Measurements from ENCODE around the gene OR2T11. TPM values are rescaled to one million over a fixed set of nuclear protein-coding genes. Genes with fewer than 3 reads are reported as not detected.

The OR2T11 gene
- total RNA-seq, 1 donor, result not detected

DNA sequence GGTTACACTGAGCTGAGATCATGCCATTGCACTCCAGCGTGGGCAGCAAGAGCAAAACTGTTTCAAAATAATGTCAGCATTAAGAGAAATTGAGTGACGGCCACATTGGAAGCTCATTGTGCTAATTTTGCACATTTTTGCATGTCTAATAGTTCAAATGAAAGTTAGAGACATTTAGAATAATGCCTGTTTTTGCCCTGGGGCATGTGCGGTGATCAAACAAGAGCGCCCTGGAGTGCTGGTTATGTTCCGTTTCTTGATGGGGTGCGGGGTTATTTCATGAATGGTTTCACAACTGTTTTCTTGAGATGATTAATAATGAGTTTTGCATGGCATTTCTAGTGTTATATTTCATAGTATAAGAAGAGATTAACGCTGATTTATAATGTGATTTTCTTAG, 13.1 kb downstream of the OR2T11 start:
- no peak for DNase-seq (ENCODE audit: low read depth)
- TF ChIP-seq, protein P1, sequence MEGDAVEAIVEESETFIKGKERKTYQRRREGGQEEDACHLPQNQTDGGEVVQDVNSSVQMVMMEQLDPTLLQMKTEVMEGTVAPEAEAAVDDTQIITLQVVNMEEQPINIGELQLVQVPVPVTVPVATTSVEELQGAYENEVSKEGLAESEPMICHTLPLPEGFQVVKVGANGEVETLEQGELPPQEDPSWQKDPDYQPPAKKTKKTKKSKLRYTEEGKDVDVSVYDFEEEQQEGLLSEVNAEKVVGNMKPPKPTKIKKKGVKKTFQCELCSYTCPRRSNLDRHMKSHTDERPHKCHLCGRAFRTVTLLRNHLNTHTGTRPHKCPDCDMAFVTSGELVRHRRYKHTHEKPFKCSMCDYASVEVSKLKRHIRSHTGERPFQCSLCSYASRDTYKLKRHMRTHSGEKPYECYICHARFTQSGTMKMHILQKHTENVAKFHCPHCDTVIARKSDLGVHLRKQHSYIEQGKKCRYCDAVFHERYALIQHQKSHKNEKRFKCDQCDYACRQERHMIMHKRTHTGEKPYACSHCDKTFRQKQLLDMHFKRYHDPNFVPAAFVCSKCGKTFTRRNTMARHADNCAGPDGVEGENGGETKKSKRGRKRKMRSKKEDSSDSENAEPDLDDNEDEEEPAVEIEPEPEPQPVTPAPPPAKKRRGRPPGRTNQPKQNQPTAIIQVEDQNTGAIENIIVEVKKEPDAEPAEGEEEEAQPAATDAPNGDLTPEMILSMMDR (IDR thresholded peaks at IDR 0.05; ENCODE audit: insufficient read depth, low read length), result no peak

GRCh38 chr1:248618878-248619277, 16.0 kb downstream of the OR2T11 start:
- peak; percentile 50 for DNase-seq (ENCODE audit: low read depth)
- H3K4me3 ChIP-seq (ENCODE audit: low read depth, low read length), result no peak overlapping the region
- TF ChIP-seq, protein P1 (IDR thresholded peaks at IDR 0.05; ENCODE audit: insufficient read depth, low read length), result peak; percentile 63

More for the DNA sequence above, 13.1 kb downstream of the OR2T11 start:
- H3K4me3 ChIP-seq (ENCODE audit: low read depth, low read length), result no peak overlapping the region

DNA sequence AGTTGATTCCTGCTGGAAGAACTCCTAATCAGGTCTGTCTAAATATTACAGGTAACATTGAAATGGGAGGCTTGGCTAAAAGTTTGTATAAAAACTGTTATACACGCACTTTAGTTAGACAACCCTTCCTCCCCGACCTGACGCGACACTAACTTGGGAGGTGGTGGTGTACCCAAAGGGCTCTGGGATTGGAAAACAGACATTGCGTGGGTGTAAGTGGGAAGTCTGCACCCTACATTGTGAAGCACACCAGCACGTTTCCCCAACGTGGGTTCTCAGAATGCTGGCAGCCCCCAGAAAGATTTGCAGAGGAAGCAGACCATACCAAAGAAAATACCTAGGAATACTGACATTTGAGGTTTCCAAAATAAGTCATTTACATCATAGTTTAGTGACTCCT, 16.8 kb downstream of the OR2T11 start:
- H3K4me3 ChIP-seq (ENCODE audit: low read depth, low read length), result no peak overlapping the region
- TF ChIP-seq, protein P1 (IDR thresholded peaks at IDR 0.05; ENCODE audit: insufficient read depth, low read length), result no peak
- no peak for DNase-seq (ENCODE audit: low read depth)

GRCh38 chr1:248613742-248614141, 21.1 kb downstream of the OR2T11 start:
- no peak overlapping the region for H3K4me3 ChIP-seq (ENCODE audit: low read depth, low read length)
- TF ChIP-seq, protein P1 (IDR thresholded peaks at IDR 0.05; ENCODE audit: insufficient read depth, low read length), result no peak
- DNase-seq (ENCODE audit: low read depth), result no peak

DNA sequence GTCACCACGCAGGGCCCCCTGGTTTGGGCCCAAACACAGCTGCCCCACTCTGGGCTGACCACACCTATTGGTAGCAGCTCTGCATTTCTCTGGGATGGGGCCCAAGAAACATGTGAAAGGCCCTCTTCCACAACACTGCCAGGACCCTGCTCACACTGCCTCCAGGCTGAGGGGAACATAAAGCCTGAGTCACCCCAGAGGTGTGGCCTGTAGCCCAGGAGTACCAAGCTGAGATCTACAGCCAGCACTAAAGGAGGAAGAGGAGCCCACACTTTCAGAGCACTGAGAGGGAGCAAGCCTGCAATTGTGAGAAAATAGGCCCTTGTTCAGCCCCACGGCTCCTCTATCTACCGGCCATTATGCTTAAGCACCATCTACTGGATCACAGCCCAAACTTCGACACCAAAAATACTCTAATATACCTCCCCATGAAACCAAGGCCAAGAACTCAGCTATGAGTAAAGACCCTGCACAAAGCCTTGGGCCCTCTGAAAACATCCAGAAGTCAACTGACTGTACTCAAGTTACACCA, 22.9 kb downstream of the OR2T11 start:
- no peak for DNase-seq (ENCODE audit: low read depth)
- no peak overlapping the region for H3K4me3 ChIP-seq (ENCODE audit: low read depth, low read length)
- TF ChIP-seq, protein P1 (IDR thresholded peaks at IDR 0.05; ENCODE audit: insufficient read depth, low read length), result no peak

DNA sequence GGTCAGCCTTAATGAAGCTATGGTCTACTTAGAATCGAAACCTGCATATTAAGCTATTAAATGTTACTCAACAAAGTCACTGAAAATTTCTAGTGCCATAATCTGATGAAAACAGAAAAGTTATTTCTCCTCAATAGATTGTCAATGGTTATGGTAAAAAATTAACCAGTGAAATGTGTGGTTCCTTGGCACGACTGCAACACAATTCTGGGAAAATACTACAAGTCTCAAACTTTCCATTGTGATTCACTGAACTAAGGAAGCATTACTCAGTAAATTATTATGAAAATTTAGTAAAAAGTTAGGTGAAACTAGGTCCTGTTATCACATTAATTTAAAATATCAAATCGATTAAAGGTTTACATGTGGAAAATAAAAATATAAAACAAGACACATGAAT, 24.6 kb downstream of the OR2T11 start:
- TF ChIP-seq, protein P1 (IDR thresholded peaks at IDR 0.05; ENCODE audit: insufficient read depth, low read length), result no peak
- no peak for DNase-seq (ENCODE audit: low read depth)
- no peak overlapping the region for H3K4me3 ChIP-seq (ENCODE audit: low read depth, low read length)

DNA sequence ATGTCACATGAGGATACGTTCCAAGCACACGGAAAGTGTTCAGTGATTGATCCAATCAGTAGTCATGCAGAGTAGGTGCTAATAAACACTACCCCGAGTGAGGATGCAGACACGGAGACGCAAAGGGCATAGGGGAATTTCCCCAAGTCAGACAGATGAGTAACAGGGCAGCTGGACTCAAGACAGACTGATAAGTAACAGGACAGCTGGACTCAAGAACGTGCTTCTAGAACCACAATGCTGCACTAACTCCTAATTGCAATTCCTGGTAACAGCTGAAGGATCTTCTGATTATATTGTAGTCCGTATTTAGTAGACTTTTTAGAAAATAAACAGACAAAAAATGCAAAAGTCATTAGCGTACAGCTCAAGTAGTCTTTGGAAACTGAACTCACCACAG, 35.5 kb downstream of the OR2T11 start:
- TF ChIP-seq, protein P1 (IDR thresholded peaks at IDR 0.05; ENCODE audit: insufficient read depth, low read length), result no peak

More for the DNA sequence above, 35.5 kb downstream of the OR2T11 start:
- H3K4me3 ChIP-seq (ENCODE audit: low read depth, low read length), result no peak overlapping the region
- no peak for DNase-seq (ENCODE audit: low read depth)
